K562 (cell line): ENCODE data around the gene GULP1.

Source experiments
- EGR1 ChIP-seq: fragments of 450-650 bp; conservative IDR thresholded peaks from 2 replicates; pipeline ENCODE4 v1.6.1; 2017; ENCODE audit warnings: mild to moderate bottlenecking
- HNRNPK ChIP-seq: fragments of 200-400 bp; formaldehyde crosslinking; IDR thresholded peaks from one replicate; pipeline ENCODE4 v1.6.1; 2018; ENCODE audit warnings: mild to moderate bottlenecking, low read depth, low read length; ENCODE audit not compliant: poor library complexity, severe bottlenecking
- MTA3 ChIP-seq: fragments of 450-650 bp; formaldehyde crosslinking; IDR thresholded peaks from 2 replicates; pipeline ENCODE4 v1.6.1; 2017; ENCODE audit warnings: mild to moderate bottlenecking, borderline replicate concordance
- NONO ChIP-seq, 2 experiments: fragments of 200-400 bp in 1 of 2; fragments of 450-650 bp in 1 of 2; formaldehyde crosslinking in 1 of 2; IDR thresholded peaks; 2 replicates each; pipeline ENCODE4 v1.6.1; 2017; ENCODE audit warnings: low read depth in 2 of 2, mild to moderate bottlenecking in 2 of 2, moderate library complexity in 2 of 2, low read length in 1 of 2
- POLR2AphosphoS2 ChIP-seq: IDR thresholded peaks from 2 replicates; pipeline ENCODE4 v1.6.1; 2012; ENCODE audit warnings: low read length, improper control_type of control experiment
- TSHZ1 ChIP-seq: fragments of 250-450 bp; sonication (Bioruptor Pico); IDR thresholded peaks from 2 replicates; pipeline ENCODE4 v1.4.0; 2020; ENCODE audit warnings: mild to moderate bottlenecking, moderate library complexity
- USF1 ChIP-seq: sonication (generic); formaldehyde crosslinking; IDR thresholded peaks from 2 replicates; pipeline ENCODE4 v1.9.0; 2022; ENCODE audit warnings: mild to moderate bottlenecking, missing genetic modification reagents
- ZBTB34 ChIP-seq: fragments of 250-450 bp; sonication (Bioruptor Pico); IDR thresholded peaks from 2 replicates; pipeline ENCODE4 v1.8.0; 2021; ENCODE audit warnings: mild to moderate bottlenecking, moderate library complexity
- ZNF143 ChIP-seq: sonication (generic); formaldehyde crosslinking; IDR thresholded peaks from 2 replicates; pipeline ENCODE4 v1.9.0; 2022; ENCODE audit warnings: mild to moderate bottlenecking, missing genetic modification reagents
- ZNF277 ChIP-seq: fragments of 250-450 bp; sonication (Bioruptor Pico); IDR thresholded peaks from 2 replicates; pipeline ENCODE4 v1.8.0; 2022; ENCODE audit warnings: inconsistent platforms, mild to moderate bottlenecking, moderate library complexity, borderline replicate concordance

- no peak for TF ChIP-seq POLR2AphosphoS2
- no peak for TF ChIP-seq ZNF277 (CRISPR knock-in tag)
- no peak for TF ChIP-seq MTA3
- no peak for TF ChIP-seq ZNF143
- no peak for TF ChIP-seq EGR1
- no peak for TF ChIP-seq NONO (IDR thresholded peaks at IDR 0.05; ENCODE audit: low read depth in 2 of 2, low read length in 1 of 2)
- TF ChIP-seq TSHZ1 (CRISPR knock-in tag) = no peak
- TF ChIP-seq USF1 (CRISPR knock-in tag) = no peak
- TF ChIP-seq ZBTB34 = no peak
- no peak for TF ChIP-seq HNRNPK
Observed at GRCh38 chr2:188474316-188474715, 182.6 kb downstream of the GULP1 start.
